GM19238 (cell line): ENCODE measurements around the gene CFAP141.
"Not testable (repeated sequence)": the region's sequence is repeated elsewhere in the genome, so short reads cannot be mapped to it uniquely, and the experiment has no call there.

Source experiments
- DNase-seq: peaks from one replicate; pipeline ENCODE4 v3.0.0; 2011; ENCODE audit warnings: low spot score; ENCODE audit not compliant: insufficient read length

The CFAP141 gene

DNA sequence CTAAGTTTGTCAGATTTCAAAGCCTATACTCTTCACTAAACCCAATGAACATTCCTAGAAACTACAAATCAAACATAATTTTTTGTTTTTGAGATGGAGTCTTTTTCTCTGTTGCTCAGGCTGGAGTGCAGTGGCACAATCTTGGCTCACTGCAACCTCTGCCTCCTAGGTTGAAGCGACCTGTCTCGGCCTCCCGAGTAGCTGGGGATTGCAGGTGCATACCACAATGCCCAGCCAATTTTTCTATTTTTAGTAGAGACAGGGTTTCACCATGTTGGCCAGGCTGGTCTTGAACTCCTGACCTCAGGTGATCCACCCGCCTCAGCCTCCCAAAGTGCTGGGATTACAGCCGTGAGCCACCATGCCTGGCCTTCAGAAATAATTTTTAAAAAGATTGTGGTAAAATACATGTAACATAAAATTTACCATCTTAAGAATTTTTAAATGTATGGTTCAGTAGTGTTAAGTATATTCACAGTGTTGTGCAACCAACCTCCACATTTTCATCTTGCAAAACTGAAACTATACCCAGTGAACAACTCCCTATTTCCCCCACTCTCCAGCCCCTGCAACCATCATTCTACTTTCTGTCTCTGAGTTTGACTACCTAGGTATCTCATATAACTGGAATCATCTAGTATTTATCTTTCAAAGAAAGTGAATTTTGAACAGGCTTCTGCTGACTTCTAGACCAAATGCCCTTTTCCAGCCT, 2.7 kb upstream of the CFAP141 start:
- DNase-seq = no peak

DNA sequence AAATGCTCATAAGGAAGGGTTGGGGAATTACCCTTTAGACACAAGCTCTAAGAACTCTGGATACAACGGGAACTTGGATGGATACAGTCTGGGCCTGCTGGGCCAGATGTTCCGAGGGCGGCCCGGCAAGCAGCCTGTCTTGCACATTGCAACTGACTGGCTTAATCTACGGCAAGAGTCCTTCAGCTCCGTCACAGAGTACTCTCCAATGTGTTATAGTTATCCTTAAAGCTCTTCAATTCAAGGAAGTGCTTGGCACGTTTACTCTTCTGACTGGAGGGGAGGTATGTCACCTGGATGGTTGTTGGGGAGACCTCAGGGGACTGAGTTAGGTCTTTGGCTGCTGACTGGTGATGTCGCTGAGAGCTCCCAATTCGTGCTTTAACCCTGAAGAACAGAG, 1.1 kb upstream of the CFAP141 start:
- no peak for DNase-seq

DNA sequence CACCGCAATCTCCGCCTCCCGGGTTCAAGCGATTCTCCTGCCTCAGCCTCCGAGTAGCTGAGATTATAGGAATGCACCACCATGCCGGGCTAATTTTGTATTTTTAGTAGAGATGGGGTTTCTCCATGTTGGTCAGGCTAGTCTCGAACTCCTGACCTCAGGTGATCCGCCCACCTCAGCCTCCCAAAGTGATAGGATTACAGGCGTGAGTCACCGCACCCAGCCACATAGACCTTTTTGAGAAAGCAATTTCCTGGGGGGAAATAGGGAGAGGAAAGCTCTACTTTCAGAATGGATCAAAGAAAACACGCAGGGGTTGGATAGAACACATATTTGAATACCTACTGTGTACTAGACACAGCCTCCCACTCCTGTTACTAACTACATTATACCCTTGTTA, 355 bp downstream of the CFAP141 start:
- DNase-seq = not testable (repeated sequence)

DNA sequence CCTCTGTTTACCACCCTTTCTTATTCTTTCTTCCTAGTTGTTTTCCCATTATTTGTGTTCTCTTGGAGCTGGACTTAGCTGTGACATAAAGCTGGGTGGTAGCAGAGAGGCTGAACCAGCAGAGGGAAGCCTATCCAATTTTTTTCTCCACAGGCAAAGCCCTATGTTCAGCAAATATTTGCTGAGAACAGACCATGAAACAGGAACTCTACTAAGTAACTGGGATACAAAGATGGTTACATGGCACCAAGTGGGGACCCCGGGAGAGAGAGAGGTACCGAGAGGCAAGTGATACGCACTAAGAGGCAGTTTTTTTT, 6.6 kb downstream of the CFAP141 start:
- DNase-seq = no peak

DNA sequence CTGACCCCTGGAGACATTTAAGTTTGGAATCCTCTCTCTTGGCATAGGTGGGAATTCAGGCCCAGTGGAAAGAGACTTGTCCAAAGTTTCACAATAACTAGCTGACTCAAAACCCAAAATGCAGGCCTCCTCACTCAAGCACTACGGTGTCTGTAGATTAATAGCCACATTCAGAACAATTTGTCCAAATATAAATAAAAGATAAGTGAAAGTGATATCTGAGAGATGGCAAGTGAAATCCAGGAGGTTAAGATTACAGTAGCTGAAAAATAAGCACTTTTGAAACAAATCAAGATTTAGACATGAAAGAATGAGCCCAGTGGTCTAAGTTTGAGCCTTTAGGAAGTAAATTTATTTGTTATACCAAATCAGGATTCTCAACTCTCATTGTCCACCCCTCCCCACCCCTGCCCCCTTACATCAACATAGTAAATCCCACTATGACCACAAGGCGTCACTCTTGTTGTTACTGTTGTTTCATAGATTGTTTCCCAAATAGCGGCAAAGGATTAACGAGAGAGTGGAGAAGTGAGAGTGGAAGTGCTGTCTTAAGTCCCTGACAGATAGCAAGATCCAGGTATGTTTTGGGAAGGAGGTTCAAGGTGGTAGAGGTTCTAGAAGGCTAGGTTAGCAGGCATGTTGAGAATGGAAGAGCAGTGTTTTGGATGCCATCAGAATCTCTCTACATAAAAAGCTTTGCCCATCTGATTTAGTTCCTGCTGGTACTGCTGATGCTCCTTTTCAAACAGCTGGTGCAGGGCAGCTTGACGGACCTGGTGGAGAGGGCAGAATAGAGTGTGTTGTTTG, 7.2 kb downstream of the CFAP141 start:
- no peak for DNase-seq

DNA sequence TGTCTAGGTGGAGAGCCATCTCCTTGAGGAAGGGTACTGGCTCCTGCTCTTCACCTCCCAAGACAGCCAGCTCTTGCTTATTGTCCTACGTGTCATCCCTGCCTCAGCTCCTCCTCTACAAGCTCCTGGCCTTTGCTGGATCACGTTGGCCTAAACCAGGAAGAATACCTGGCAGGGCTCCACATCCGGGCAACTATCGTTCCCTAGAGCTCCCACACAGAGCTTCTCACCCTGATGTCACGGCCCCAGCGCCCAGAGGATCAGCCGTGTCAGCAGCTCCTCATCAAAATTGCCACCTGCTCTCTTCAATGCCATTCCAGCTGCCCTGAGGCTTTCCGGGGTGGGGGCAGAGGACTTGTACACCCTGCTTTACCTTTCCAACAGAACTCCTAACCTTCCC, 12.3 kb downstream of the CFAP141 start:
- DNase-seq = no peak

DNA sequence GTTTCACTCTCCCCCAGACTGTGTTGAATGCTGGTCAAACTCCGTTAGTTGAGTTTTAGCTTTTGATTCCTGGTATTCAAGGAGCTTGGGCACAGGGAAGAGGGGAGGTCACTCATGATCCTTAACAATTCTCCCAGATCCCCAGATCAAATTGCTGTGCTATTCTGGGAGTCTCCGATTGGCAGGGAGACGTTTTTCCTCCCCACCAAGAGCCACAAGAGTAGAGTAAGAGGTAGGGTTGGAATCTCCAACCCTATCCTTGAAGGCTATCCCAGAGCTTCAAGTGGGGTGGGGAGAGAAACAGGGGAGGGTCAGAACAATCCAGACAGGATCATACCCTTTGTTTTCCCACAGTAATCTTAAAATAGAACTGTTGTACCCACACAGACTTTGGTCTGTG, 13.7 kb downstream of the CFAP141 start:
- no peak for DNase-seq

DNA sequence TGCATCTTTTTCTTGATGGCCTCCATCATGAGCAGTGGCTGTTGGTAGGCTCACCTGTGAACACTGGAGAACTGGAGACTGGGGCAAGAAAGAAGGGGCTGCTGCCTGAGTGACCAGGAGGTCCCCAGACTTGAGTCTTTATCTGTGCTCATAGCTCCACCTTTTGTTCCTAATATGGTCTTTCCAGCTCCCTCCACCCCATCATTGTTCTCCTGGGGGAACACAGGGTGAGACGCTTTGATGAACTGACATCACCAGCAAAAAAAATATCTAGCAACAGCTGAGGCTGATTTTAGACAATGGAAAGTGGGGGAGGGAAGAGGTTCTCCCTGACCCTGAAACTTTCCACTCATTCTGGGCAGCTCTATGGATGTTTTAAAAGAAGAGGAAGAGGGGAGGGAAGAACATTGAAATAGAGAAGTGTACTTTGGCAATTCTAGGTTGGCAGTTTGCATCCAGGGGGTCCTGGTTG, 14.1 kb downstream of the CFAP141 start, which contains the start of gene TPM3:
TPM3 (minus strand) TSS at position 111 of the 472 bp plus-strand sequence; CDS start at position 29, 82 bp downstream.
- no peak for DNase-seq

DNA sequence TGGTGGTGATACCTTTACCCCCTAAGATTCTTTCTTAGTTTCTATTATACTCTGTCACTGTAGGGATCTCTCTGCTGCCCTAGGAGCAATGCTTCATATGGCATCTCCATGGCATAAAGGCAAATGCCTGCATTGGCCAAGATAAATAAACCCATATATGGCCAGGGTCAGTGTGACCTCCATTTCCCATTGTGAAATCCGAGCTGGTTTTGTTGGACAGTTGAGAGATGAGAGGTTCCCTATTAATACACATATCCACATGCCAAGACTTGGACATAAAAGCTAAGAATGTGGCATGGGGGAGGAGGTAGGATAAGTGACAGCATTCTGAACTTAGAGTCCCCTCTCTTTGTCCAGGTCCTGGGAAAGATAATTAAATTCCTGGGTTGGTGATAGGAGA, 15.6 kb downstream of the CFAP141 start:
- no peak for DNase-seq

DNA sequence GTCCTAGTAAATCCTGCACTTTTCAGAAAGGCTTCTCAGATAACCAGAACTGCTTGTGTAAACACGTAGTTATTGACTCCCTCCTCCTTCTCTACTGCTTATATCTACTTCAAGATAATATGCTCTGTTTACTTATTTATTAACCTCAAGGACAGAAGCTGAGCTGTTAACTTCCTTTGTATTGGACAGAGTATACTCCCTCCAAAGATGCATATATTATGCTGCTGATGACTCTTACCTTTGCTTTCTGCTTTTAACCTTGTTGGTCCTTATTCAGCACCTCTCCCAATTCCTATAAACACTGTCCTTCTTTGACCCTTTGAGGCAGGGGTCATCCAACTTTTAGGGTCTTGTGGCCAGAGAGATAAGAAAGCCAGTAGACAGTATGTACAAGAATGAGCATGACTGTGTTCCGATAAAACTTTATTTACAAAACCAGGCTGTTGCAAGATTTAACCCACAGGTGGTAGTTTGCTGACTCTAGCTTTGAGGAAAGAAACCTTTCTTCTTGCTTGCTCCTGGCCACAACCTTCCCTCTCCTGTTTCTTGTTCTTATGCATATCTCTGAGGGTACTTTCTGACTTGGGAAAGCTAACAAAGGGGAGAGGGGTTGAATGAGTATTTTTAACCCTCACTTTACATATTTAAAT, 19.2 kb downstream of the CFAP141 start:
- no peak for DNase-seq

DNA sequence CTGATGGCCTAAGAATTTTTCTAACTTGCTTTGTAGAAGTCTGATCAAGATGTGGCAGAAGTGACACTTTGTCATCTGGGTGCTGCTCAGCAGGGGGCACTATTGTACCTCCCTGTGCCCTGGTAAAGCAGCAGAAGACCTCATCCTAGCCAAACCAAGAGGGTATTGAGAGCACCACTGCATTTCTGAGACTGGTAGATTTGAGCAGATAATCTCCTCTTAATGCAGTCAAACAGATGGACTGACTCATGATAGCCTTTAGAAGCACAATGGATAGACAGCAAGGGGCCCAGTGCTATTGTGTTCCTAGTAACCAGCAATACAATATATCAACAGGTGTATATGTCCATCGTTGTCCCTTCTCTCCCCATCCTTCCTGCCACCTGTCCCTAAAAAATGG, 20.0 kb downstream of the CFAP141 start:
- DNase-seq = no peak

DNA sequence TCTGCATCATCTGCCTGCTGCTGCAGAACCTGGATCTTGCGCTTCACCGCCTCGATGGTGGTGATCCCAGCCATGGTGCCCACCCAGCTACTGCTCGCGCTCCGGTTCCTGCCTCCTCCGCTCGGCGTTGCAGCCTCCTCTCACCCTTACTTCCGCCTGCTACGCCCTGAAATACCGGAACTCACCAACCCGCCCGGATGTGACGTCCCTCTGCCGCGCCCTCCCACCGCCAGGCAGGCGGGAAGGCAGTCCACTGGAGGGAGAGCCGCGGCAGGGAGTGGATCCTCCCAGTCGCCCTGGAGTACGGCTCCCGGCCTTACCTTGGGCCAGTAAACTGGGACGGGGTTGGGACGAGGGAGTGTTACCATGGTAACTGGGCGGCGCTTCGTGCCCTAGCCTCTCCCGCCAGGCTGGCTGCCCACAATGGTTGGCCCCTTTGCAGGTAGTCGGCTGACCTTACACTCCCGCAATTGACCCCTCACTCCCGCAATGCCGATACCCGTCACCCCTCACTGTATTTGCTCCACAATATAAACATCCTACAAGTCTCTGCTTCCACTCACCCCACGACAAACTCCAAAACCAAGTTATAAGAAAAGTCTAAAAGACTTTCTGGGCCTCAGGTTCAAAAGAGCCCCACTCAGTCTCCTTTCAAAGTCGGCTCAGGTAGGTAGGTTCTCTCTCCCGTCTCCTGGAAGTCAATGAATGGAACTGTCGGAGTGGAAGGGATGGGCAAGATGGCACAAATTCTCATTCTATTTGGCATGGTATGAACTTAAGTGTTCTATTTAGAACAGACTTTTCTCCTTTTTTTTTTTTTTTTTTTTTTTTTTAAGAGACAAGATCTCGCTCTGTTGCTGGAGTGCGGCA, 22.9 kb downstream of the CFAP141 start:
- DNase-seq = peak; percentile 94

DNA sequence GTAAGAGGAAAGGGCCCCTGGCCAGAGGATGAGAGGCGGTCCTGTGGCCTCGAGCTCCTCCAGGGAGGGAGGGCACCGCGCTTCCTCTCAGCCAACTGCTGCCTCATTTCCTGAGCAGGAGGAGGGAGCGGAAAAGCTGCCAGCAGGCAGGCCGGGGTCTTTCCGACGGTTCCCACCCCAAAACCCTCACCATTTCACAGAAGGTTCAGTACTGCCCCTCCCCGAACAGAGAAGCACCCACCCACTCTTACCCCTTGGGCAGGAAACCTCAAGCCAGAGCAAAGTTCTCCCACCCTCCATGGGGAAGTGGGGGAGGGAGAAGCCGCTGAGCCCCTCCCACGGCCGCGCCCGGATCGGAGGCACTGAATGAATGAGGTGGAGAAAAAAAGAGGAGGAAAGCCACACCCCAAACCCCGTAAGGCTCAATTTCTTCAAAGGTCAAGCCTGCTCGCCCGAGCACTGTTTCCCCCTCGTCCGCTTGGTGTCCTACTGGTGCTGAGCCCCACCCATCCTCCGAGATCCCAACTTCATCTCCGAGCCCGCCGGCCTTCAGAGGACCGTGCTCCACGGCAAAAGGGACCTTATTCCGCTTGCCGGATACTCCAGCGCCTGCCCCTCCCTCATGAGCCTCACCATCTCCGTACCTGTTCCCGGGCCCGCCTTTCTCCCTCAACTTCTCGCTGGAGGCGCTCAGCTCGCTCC, 23.6 kb downstream of the CFAP141 start:
- peak; percentile 57 for DNase-seq

DNA sequence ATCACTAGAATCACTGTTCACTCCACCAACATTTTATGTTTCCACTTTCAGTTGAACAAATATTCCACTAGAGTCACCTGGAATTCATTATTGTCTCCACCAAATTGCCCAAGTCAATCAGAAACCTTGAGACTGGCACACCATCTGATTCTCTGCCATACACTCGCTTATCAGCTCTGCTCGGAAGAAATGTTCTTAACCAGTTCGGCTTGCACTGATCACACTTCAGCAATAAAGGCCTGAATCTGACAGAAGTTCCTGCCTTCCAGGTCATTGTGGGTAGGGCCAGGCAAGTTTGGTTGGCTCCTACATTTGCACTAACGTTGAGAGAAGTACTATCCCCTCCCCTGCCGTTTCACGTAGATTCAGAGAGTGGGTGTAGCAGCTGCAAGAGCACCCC, 24.2 kb downstream of the CFAP141 start:
- no peak for DNase-seq

DNA sequence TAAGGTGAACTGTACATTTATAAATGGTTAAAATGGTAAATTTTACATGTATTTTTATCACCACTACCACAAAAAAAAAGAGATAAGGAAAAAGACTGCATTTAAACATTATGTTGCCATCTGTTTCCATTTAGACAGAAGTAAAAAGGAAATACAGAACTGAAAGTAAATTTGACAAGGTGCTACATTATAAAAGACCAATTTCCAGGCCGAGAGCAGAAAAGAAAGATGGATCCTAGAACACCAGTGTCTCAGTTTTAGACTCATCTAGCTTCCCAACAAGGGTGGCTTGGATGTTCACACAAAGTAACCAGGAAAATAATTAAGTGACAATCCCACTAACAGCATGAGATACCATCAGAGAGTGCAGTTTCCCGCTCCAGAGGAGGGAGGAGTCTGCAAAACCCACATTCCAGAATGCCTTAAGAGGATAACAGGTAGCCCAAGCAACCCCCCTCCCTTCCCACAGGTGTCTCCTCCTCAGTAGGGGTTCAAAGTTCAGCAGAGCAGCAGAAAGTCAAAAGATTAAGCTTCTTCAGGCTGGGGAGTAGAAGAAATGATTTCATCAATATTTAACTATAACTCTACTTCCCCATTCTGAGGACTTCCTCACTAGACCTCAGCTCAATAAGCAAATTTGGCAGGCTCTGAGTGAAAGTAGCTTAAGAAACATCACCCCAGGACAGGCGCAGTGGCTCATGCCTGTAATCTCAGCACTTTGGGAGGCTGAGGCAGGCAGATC, 26.0 kb downstream of the CFAP141 start:
- no peak for DNase-seq

DNA sequence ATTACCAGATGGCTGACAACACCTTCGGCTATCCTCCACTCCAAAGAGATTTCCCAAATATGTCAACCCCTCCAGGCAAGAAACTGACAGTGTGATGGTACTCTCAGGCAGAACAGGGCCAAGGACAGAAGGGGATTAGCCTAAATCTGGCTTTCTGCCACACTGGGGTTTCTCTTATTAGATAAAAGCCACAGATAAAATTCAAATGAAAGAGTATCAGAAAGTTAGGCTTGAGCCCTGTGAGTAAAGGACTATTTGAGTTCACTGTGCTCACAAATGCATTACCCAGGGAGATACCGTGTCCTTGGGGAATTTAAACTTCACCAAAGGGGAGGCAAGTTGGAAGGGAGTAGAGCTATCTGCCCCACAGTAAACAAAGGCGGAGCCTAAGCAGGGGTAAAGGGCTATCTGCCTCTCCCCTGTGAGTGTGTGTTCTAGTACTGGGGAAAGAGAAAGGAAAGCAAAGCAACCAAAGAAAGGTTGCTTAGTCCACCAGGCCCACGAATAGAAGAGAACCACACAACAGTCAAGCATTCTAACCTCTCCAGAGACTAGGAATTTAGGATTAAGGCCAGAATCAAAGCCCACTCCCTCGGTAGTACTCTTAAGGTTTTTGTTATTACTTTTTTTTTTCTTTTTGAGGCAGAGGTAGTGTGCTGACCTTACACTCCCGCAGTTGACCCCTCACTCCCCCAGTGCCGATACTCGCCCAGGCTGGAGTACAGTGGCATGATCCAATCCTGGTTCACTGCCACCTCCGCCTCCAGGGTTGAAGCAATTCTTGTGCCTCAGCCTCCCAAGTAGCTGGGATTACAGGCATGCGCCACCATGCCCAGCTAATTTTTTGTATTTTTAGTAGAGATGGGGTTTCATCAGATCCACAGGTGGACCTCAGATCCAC, 27.0 kb downstream of the CFAP141 start:
- no peak for DNase-seq

DNA sequence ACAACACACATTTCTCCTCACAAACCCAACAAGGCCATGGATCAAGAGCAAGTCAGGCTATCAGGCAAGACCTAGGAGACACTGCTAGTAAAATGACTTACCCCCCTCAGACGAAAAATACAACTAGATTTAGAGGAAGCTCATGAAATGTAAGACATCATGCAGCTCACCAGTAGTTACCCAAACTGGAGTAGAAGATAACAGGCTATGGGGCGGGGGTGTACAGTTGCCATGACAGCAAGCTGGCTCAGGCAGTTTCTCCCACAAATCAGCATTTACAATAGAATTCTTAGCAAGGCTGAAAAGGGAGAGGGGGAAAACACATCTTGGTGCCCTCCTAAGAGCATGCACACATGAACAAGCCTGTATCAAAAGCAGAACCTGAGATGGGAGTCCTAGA, 28.1 kb downstream of the CFAP141 start:
- no peak for DNase-seq

DNA sequence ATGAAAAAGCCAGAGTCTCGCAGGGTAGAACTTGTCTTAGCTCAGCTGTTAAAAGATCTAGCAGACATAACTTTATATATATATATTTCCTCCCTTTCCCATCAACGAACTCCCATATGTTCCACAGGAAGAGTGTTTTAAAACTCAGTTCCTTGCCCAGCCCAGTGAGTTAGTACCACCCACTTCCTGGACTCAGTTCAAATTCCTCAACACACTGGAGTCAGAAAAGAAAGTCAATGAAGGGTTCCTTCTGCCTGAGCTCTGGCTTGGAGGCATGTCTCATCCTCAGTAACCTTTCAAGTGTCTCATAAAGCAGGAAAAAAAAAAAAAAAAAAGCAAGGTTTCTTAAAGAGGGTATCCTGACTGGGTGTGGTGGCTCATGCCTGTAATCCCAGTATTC, 29.8 kb downstream of the CFAP141 start:
- no peak for DNase-seq

DNA sequence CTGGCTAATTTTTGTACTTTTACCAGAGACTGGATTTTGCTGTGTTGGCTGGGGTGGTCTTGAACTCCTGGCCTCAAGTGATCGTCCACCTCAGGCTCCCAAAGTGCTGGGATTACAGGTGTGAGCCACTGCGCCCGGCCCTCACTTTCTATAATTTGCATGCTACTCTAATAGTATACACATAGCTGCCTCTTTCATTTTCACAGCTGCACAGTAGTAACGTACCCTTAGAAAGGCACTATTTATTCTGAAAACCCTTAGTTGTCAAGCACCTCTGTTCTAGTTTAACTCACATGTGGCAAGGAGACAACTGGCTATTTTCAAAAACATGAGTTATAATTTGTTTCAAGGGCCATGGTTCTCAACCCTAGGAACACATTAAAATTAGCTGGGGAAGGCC, 31.5 kb downstream of the CFAP141 start:
- no peak for DNase-seq
